HEK293 (cell line): ENCODE results near the gene FHDC1.

Source experiments
- CTCF ChIA-PET: fragments of 350-600 bp; formaldehyde crosslinking; extraction: SDS; loops from one replicate; lab custom pipeline; 2021; ENCODE audit warnings: antibody characterized with exemption; lab: Yijun Ruan, JAX
- POLR2A ChIA-PET: fragments of 300-600 bp; formaldehyde crosslinking; extraction: SDS; loops from one replicate; lab custom pipeline; 2020; ENCODE audit warnings: antibody characterized with exemption, inconsistent platforms; lab: Yijun Ruan, JAX
- H3K27ac ChIP-seq: fragments of 200-500 bp; sonication (Bioruptor generic); 2 replicates; pipeline ENCODE4 v1.5.1; 2014; ENCODE audit warnings: low read depth, low read length, control low read depth, inconsistent platforms; ENCODE audit errors: extremely low read depth
- H3K36me3 ChIP-seq, 2 experiments: fragments of 200-500 bp in 1 of 2; sonication (Bioruptor generic) in 1 of 2; 1 replicate in 1 of 2; 2 replicates in 1 of 2; pipeline ENCODE4 v1.5.1; 2014 to 2017; ENCODE audit warnings: inconsistent platforms in 2 of 2, low read length in 2 of 2; ENCODE audit not compliant: control insufficient read depth in 2 of 2, insufficient read depth in 1 of 2
- H3K4me1 ChIP-seq: fragments of 200-500 bp; sonication (Bioruptor generic); 2 replicates; pipeline ENCODE4 v1.5.1; 2014; ENCODE audit warnings: mild to moderate bottlenecking, low read length, inconsistent platforms; ENCODE audit not compliant: control insufficient read depth, insufficient read depth
- H3K4me3 ChIP-seq: 2 replicates; pipeline ENCODE4 v1.5.1; 2011; ENCODE audit warnings: low read depth, mild to moderate bottlenecking, control low read depth, low read length, moderate library complexity
- H3K9me3 ChIP-seq: fragments of 200-500 bp; sonication (Bioruptor generic); 2 replicates; pipeline ENCODE4 v1.5.1; 2014; ENCODE audit warnings: low read depth, low read length, inconsistent platforms; ENCODE audit not compliant: control insufficient read depth, insufficient read depth
- HIC1 ChIP-seq: fragments of 450-650 bp; formaldehyde crosslinking; IDR thresholded peaks from 2 replicates; pipeline ENCODE4 v1.5.1; 2016; ENCODE audit warnings: missing biosample characterization, missing genetic modification characterization
- HOXC10 ChIP-seq: sonication (generic); formaldehyde crosslinking; IDR thresholded peaks from 2 replicates; pipeline ENCODE4 v1.8.1; 2023; ENCODE audit warnings: mild to moderate bottlenecking, missing genetic modification reagents
- MEIS1 ChIP-seq: sonication (generic); formaldehyde crosslinking; IDR thresholded peaks from 2 replicates; pipeline ENCODE4 v1.8.1; 2022; ENCODE audit warnings: missing genetic modification reagents, mild to moderate bottlenecking, borderline replicate concordance
- SCRT2 ChIP-seq: fragments of 450-650 bp; formaldehyde crosslinking; IDR thresholded peaks from 2 replicates; pipeline ENCODE4 v1.5.1; 2016; ENCODE audit warnings: missing biosample characterization, missing genetic modification characterization
- TRIM28 ChIP-seq: IDR thresholded peaks from 2 replicates; pipeline ENCODE4 v1.6.1; 2011; ENCODE audit warnings: low read length, control low read depth, borderline replicate concordance
- TSHZ1 ChIP-seq: fragments of 450-650 bp; formaldehyde crosslinking; IDR thresholded peaks from 2 replicates; pipeline ENCODE4 v1.5.1; 2016; ENCODE audit warnings: missing biosample characterization, missing genetic modification characterization, borderline replicate concordance
- ZBTB17 ChIP-seq: fragments of 450-650 bp; formaldehyde crosslinking; IDR thresholded peaks from 2 replicates; pipeline ENCODE4 v1.5.1; 2016; ENCODE audit warnings: missing biosample characterization, missing genetic modification characterization
- ZFP37 ChIP-seq: fragments of 450-650 bp; formaldehyde crosslinking; IDR thresholded peaks from 2 replicates; pipeline ENCODE4 v1.5.1; 2016; ENCODE audit warnings: missing biosample characterization, missing genetic modification characterization
- ZFP69B ChIP-seq: fragments of 450-650 bp; formaldehyde crosslinking; IDR thresholded peaks from 2 replicates; pipeline ENCODE4 v1.5.1; 2016; ENCODE audit warnings: missing biosample characterization, missing genetic modification characterization
- ZNF146 ChIP-seq: fragments of 450-650 bp; formaldehyde crosslinking; IDR thresholded peaks from 2 replicates; pipeline ENCODE4 v1.5.1; 2016; ENCODE audit warnings: missing biosample characterization, missing genetic modification characterization
- ZNF184 ChIP-seq: fragments of 450-650 bp; IDR thresholded peaks from 2 replicates; pipeline ENCODE4 v1.5.1; 2018; ENCODE audit warnings: missing biosample characterization, mild to moderate bottlenecking, missing genetic modification characterization
- ZNF2 ChIP-seq: fragments of 450-650 bp; formaldehyde crosslinking; IDR thresholded peaks from 2 replicates; pipeline ENCODE4 v1.5.1; 2016; ENCODE audit warnings: missing biosample characterization, missing genetic modification characterization
- ZNF223 ChIP-seq: fragments of 450-650 bp; formaldehyde crosslinking; IDR thresholded peaks from 2 replicates; pipeline ENCODE4 v1.5.1; 2016; ENCODE audit warnings: missing biosample characterization, missing genetic modification characterization
- ZNF23 ChIP-seq: fragments of 450-650 bp; formaldehyde crosslinking; IDR thresholded peaks from 2 replicates; pipeline ENCODE4 v1.5.1; 2016; ENCODE audit warnings: missing biosample characterization, missing genetic modification characterization, borderline replicate concordance
- ZNF266 ChIP-seq: fragments of 450-650 bp; formaldehyde crosslinking; IDR thresholded peaks from 2 replicates; pipeline ENCODE4 v1.5.1; 2016; ENCODE audit warnings: missing biosample characterization, missing genetic modification characterization, low read depth
- ZNF391 ChIP-seq: fragments of 450-650 bp; formaldehyde crosslinking; IDR thresholded peaks from 2 replicates; pipeline ENCODE4 v1.5.1; 2016; ENCODE audit warnings: low read depth, missing biosample characterization, missing genetic modification characterization, borderline replicate concordance
- ZNF426 ChIP-seq: fragments of 450-650 bp; formaldehyde crosslinking; IDR thresholded peaks from 2 replicates; pipeline ENCODE4 v1.5.1; 2017; ENCODE audit warnings: missing biosample characterization, missing genetic modification characterization, mild to moderate bottlenecking, inconsistent platforms, moderate library complexity
- ZNF513 ChIP-seq: fragments of 450-650 bp; IDR thresholded peaks from 2 replicates; pipeline ENCODE4 v1.5.1; 2018; ENCODE audit warnings: missing biosample characterization, missing genetic modification characterization
- ZNF610 ChIP-seq: fragments of 450-650 bp; formaldehyde crosslinking; IDR thresholded peaks from 2 replicates; pipeline ENCODE4 v1.5.1; 2016; ENCODE audit warnings: missing biosample characterization, missing genetic modification characterization, borderline replicate concordance
- ZNF791 ChIP-seq: fragments of 450-650 bp; formaldehyde crosslinking; IDR thresholded peaks from 2 replicates; pipeline ENCODE4 v1.5.1; 2016; ENCODE audit warnings: missing biosample characterization, missing genetic modification characterization
- ZXDB ChIP-seq: fragments of 450-650 bp; formaldehyde crosslinking; IDR thresholded peaks from 2 replicates; pipeline ENCODE4 v1.5.1; 2016; ENCODE audit warnings: missing biosample characterization, missing genetic modification characterization

FHDC1 gene

DNA sequence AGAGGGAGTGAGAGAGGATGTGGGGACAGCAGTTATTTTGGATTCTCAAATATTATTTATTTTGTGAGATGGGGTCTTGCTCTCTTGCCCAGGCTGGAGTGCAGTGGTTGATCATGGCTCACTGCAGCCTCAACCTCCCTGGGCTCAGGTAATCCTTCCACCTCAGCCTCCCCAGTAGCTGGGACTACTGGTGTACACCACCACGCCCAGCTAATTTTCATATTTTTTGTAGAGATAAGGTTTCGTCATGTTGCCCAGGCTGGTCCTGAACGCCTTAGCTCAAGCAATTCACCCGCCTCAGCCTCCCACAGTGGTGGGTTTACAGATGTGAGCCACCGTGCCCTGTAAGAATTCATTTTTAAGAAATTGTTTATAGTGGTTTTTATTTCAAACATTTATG lies 61.2 kb downstream of the FHDC1 start (continued):
- no peak for TF ChIP-seq ZNF513
- TF ChIP-seq ZNF223 (tag by site-specific recombination), result no peak
- TF ChIP-seq, all 188 proteins: peak for 0

DNA sequence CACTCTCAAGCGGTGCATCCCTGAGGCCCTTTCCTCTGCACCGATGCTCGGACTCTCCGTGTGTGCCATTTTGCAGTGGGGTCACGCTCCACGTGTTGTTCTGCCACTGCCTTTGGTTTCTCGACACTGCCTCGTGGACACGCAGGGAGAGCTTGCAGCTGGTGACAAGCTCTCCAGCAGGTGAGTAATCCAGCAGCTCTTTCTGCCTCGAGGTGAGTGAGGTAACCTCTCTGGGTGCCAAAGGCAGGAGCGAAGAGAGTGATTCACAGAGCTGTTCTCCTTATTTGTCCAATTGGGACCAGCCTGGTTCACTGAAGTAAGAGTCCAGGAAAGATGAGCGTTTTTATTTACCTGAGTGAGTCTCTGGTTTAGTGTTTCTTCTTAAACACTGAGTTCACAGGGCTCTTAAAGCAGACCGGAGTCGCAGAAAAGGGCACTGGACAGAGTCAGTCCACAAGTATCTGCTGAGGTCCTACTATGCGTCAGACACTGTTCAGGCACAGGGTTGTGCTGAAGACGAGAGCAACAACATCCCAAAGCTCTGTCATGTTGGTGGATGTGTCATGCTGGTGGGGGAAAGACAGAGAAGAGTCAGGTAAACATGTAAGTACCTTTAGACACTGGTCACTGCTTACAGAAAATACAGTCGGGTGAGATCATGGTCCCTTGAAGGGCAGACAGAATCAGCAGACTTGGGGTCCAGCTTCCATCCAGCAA lies 61.8 kb downstream of the FHDC1 start:
- TF ChIP-seq ZNF426 (tag by site-specific recombination) (no peak), SCRT2 (tag by site-specific recombination) (no peak), ZNF184 (tag by site-specific recombination) (0 out of 2 replicates have a peak, but pooled peaks have one; percentile 30), ZBTB17 (0 out of 2 replicates have a peak, but pooled peaks have one; percentile 16), ZFP69B (tag by site-specific recombination) (no peak), HIC1 (tag by site-specific recombination) (no peak)
- H3K27ac ChIP-seq, result no peak overlapping the region
- no peak overlapping the region for H3K4me3 ChIP-seq
- H3K9me3 ChIP-seq, result no peaks in the 10 kb centered on the region
- POLR2A ChIA-PET, result no interaction called here
- no peaks in the 10 kb centered on the region for H3K36me3 ChIP-seq
- H3K4me1 ChIP-seq, result no peaks in the 10 kb centered on the region
- CTCF ChIA-PET, result interaction anchor here (0.7 kb wide), 2 partner anchors 124 to 1522 kb away, joined by 3 to 4 read pairs; no protein-coding TSS in a partner anchor

DNA sequence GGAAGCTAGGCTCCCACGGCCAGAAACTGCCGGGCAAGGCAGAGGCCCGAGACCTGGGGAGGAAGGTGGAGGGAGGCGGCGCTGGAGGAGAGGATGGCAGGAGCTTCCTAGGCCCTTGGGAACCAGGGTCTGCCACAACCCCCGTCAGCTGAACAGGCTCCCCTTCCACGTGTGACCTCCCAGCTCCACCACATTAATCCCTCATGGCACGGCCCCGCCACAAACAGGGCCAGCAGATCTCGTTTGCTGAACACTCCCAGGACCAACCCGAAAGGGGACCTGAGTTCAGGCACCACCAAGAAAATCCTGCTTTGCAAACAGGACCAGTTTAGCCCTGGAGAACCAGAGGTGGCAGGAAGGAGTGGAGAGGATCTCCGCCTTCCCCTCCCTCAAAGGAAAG lies 62.7 kb downstream of the FHDC1 start:
- Histone ChIP-seq H3K36me3 (no peaks in the 10 kb centered on the region), H3K27ac (no peak overlapping the region), H3K9me3 (no peaks in the 10 kb centered on the region), H3K4me1 (no peaks in the 10 kb centered on the region), H3K4me3 (no peak overlapping the region)
- TF ChIP-seq ZNF146 (tag by site-specific recombination), result no peak
- POLR2A ChIA-PET, result no interaction called here
- CTCF ChIA-PET, result interaction anchor here (0.7 kb wide), 1 partner anchor 125 kb away, joined by 3 read pairs; no protein-coding TSS in a partner anchor

GRCh38 chr4:152999346-153000075 lies 63.4 kb downstream of the FHDC1 start:
- H3K4me1 ChIP-seq, result no peaks in the 10 kb centered on the region
- no peak overlapping the region for H3K4me3 ChIP-seq
- H3K9me3 ChIP-seq, result no peaks in the 10 kb centered on the region
- no peaks in the 10 kb centered on the region for H3K36me3 ChIP-seq
- no peak overlapping the region for H3K27ac ChIP-seq
- POLR2A ChIA-PET, result no interaction called here
- CTCF ChIA-PET, result interaction anchor here (0.6 kb wide), 1 partner anchor 14 kb away, joined by 3 read pairs; no protein-coding TSS in a partner anchor
- TF ChIP-seq ZNF266 (no peak), ZXDB (tag by site-specific recombination) (no peak), TSHZ1 (tag by site-specific recombination) (no peak), ZNF184 (tag by site-specific recombination) (no peak), ZNF391 (tag by site-specific recombination) (no peak), ZNF2 (no peak), TRIM28 (no peak), ZNF791 (no peak), HOXC10 (CRISPR knock-in tag) (no peak), MEIS1 (CRISPR knock-in tag) (no peak), ZNF610 (no peak), ZFP37 (tag by site-specific recombination) (no peak), ZNF23 (no peak)
